Mesothelial cell of epicardium (in vitro differentiated cells): ENCODE data around the gene ZCCHC14. TPM values are rescaled to one million over a fixed set of nuclear protein-coding genes. Genes with fewer than 3 reads are reported as not detected.

Experiments
- DNase-seq, 2 experiments: peaks; one replicate each; pipeline ENCODE4 v3.0.0; 2021; ENCODE audit warnings: low spot score in 2 of 2; ENCODE audit not compliant: unreplicated experiment in 2 of 2
- H3K27ac Mint-ChIP-seq: 2 replicates; pipeline ENCODE4 v1.8.0; 2021; ENCODE audit warnings: mixed read lengths
- H3K27me3 Mint-ChIP-seq: 2 replicates; pipeline ENCODE4 v1.8.0; 2021; ENCODE audit warnings: low read depth, mixed read lengths
- H3K36me3 Mint-ChIP-seq: 2 replicates; pipeline ENCODE4 v1.8.0; 2021; ENCODE audit warnings: mixed read lengths
- H3K4me1 Mint-ChIP-seq: 2 replicates; pipeline ENCODE4 v1.8.0; 2021; ENCODE audit warnings: mixed read lengths
- H3K4me3 Mint-ChIP-seq: 2 replicates; pipeline ENCODE4 v1.8.0; 2021; ENCODE audit warnings: mild to moderate bottlenecking, moderate library complexity, mixed read lengths
- H3K9me3 Mint-ChIP-seq: 2 replicates; pipeline ENCODE4 v1.8.0; 2021; ENCODE audit warnings: mixed read lengths
- total RNA-seq: library from RNA; stranded (reverse); gene quantifications from 3 replicates; pipeline ENCODE4 v1.2.1, GENCODE V29; 2021
- TF ChIP-seq, protein P1 (sequence below): fragments of 200-600 bp; sonication (generic); IDR thresholded peaks from one replicate; pipeline ENCODE4 v1.5.0; 2021; ENCODE audit warnings: antibody characterized with exemption; ENCODE audit not compliant: unreplicated experiment

Gene ZCCHC14
- total RNA-seq, 1 donor from 2014 or later, result 37.3 TPM

DNA sequence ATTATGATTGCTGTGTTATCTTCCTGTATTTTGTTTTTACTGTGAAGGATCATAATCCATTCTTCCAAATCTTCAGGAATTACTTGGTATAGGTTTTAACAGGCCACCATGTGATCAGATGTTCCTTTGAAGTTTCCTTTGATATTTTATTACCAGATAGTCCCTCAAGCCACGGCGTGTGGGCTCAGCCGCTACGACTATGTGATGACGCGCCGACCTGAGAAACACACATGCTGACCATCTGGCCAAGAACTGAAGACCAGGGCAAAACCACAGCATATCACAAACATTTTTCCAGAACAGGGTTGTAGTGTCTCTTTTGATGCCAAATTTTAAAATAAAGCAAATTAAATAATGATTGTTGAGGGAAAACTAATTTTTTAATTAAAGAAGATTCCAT lies 47.3 kb downstream of the ZCCHC14 start:
- DNase-seq, result no peak
- Mint-ChIP-seq H3K4me3 (no peak overlapping the region), H3K9me3 (peaks cover 15% of the 10 kb centered on the region), H3K36me3 (peaks cover 58% of the 10 kb centered on the region), H3K27ac (peak overlapping the region; percentile 42), H3K27me3 (no peaks in the 10 kb centered on the region), H3K4me1 (peaks cover 12% of the 10 kb centered on the region)
- TF ChIP-seq, protein P1, sequence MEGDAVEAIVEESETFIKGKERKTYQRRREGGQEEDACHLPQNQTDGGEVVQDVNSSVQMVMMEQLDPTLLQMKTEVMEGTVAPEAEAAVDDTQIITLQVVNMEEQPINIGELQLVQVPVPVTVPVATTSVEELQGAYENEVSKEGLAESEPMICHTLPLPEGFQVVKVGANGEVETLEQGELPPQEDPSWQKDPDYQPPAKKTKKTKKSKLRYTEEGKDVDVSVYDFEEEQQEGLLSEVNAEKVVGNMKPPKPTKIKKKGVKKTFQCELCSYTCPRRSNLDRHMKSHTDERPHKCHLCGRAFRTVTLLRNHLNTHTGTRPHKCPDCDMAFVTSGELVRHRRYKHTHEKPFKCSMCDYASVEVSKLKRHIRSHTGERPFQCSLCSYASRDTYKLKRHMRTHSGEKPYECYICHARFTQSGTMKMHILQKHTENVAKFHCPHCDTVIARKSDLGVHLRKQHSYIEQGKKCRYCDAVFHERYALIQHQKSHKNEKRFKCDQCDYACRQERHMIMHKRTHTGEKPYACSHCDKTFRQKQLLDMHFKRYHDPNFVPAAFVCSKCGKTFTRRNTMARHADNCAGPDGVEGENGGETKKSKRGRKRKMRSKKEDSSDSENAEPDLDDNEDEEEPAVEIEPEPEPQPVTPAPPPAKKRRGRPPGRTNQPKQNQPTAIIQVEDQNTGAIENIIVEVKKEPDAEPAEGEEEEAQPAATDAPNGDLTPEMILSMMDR, result no peak

DNA sequence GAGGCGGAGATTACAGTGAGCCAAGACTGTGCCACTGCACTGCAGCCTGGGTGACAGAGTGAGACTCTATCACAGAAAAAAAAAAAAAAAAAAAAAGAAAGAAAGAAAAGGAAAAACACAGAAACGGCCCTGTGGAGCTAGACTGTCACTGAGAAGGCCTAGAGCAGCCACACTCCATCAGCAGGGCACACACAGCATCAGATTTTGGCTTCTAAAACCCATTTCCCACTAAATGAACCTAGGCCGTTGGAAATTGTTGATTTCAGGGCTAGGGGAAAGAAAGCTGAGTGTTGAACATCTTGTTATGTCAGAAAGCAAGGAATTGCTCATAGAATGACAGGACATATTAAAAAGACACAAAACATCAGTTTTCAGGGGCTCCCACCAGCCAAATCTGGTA lies 48.9 kb downstream of the ZCCHC14 start:
- Mint-ChIP-seq H3K27me3 (no peaks in the 10 kb centered on the region), H3K36me3 (peaks cover 52% of the 10 kb centered on the region), H3K4me3 (no peak overlapping the region), H3K27ac (no peak overlapping the region), H3K9me3 (peaks cover 15% of the 10 kb centered on the region), H3K4me1 (peaks cover 12% of the 10 kb centered on the region)
- DNase-seq, result no peak
- TF ChIP-seq, protein P1, result no peak

DNA sequence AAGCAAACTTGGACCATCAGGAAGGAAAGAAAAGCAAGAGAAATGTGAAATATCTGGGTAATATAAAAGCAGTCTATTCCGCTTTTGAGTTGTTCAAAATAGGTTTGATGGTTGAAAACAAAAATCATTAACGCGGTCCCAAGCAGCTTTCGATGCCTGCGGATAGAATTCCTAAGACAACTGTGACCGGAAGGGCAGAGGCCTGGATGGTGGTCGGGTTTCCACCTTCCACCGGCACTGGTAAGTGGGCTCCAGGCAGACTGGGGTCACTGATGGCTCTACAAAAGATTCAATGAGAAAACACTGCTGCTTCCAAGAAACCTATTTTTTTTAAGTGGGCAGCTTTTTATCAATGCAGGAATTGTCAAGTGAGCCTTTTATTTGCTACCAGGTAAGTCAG lies 49.8 kb downstream of the ZCCHC14 start:
- peaks cover 15% of the 10 kb centered on the region for H3K9me3 Mint-ChIP-seq
- H3K27ac Mint-ChIP-seq, result no peak overlapping the region
- peaks cover 12% of the 10 kb centered on the region for H3K4me1 Mint-ChIP-seq
- no peak for DNase-seq
- TF ChIP-seq, protein P1, result no peak
- H3K4me3 Mint-ChIP-seq, result no peak overlapping the region
- peaks cover 44% of the 10 kb centered on the region for H3K36me3 Mint-ChIP-seq
- no peaks in the 10 kb centered on the region for H3K27me3 Mint-ChIP-seq

DNA sequence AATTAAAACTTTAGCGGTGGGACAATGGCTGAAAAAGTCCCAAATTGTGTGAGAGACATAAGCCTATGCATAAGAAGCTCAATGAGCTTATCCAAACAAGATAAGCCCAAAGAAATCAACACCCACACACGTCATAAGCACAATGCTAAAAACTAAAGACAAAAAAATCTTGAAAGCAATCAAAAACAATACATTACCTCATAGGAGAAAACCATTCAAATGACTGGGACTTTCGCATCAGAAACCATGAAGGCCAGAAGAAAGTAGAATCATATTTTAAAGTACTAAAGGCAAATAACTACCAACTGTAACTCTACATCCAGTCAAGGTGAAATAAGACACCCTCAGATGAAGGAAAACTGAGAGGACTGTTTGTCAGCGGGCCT lies 50.2 kb downstream of the ZCCHC14 start:
- peaks cover 15% of the 10 kb centered on the region for H3K9me3 Mint-ChIP-seq
- peaks cover 40% of the 10 kb centered on the region for H3K36me3 Mint-ChIP-seq
- DNase-seq, result no peak
- H3K4me1 Mint-ChIP-seq, result peaks cover 8% of the 10 kb centered on the region
- no peaks in the 10 kb centered on the region for H3K27me3 Mint-ChIP-seq
- H3K27ac Mint-ChIP-seq, result no peak overlapping the region
- TF ChIP-seq, protein P1, result no peak
- H3K4me3 Mint-ChIP-seq, result no peak overlapping the region

DNA sequence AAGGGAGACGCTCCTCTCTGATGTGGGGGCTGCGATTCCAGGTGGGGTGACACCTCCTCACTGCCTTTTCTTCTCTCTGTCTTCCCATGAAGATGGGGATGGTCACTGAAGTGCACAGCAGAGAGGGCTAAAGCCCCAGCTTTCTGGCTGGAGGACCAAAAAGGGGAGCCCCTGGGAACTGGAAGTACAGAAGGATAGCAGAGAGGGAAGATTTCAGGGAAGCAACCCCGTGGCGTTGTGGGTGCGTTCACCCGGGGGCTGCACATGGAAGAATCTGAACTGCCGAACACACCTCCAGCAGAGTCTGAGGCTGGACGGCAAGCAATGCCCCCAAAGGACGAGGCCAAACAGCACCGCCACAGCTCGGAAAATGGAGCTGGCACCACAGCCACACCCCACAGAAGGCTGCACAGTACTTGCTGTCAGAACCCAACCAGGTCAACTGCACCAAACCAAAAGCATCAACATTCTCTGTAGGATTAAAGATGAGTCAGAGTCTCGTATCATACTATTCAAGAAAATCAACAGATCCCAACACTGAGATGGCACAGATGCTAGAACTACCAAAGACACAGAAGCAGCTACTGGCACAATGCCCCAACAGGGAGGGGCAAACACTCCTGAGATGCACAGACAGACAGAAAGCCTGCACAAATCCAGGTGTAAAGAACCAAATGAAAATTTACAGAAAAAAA lies 50.8 kb downstream of the ZCCHC14 start:
- Mint-ChIP-seq H3K36me3 (peaks cover 39% of the 10 kb centered on the region), H3K27me3 (no peaks in the 10 kb centered on the region), H3K9me3 (peaks cover 15% of the 10 kb centered on the region), H3K4me1 (peaks cover 6% of the 10 kb centered on the region), H3K4me3 (no peak overlapping the region), H3K27ac (no peak overlapping the region)
- DNase-seq, result no peak
- TF ChIP-seq, protein P1, result no peak

DNA sequence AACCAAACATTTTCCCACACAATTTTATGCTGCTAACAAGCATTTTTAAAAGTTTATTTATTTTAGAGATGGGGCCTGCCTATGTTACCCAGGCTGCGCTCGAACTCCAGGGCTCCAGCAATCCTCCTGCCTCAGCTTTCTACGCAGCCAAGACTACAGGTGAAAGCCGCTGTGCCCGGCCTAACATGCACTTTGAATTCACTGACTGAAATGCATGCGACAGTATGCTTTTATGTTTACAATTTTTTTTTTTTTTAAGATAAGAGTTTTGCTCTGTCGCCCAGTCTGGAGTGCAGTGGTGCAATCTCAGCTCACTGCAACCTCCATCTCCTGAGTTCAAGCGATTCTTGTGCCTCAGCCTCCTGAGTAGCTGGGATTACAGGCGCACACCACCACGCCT lies 52.9 kb downstream of the ZCCHC14 start:
- no peak overlapping the region for H3K4me3 Mint-ChIP-seq
- peaks cover 5% of the 10 kb centered on the region for H3K4me1 Mint-ChIP-seq
- TF ChIP-seq, protein P1, result no peak
- no peak for DNase-seq
- H3K36me3 Mint-ChIP-seq, result peaks cover 30% of the 10 kb centered on the region
- H3K27me3 Mint-ChIP-seq, result no peaks in the 10 kb centered on the region
- peaks cover 11% of the 10 kb centered on the region for H3K9me3 Mint-ChIP-seq
- no peak overlapping the region for H3K27ac Mint-ChIP-seq
